Retinal pigment epithelial cell (primary cell): Measurements from ENCODE around the gene GPX2.

Experiments
- DNase-seq: peaks from one replicate; pipeline ENCODE4 v3.0.0-alpha.2; 2010; ENCODE audit warnings: low read depth
- H3K4me3 ChIP-seq: 2 replicates; pipeline ENCODE4 v1.5.1; 2011; ENCODE audit warnings: mild to moderate bottlenecking, low read length, control low read depth, moderate library complexity
- TF ChIP-seq, protein P1 (sequence below): conservative IDR thresholded peaks from 2 replicates; pipeline ENCODE4 v1.5.1; 2011; ENCODE audit warnings: low read depth, low read length, control low read depth, inconsistent platforms

Gene GPX2

DNA sequence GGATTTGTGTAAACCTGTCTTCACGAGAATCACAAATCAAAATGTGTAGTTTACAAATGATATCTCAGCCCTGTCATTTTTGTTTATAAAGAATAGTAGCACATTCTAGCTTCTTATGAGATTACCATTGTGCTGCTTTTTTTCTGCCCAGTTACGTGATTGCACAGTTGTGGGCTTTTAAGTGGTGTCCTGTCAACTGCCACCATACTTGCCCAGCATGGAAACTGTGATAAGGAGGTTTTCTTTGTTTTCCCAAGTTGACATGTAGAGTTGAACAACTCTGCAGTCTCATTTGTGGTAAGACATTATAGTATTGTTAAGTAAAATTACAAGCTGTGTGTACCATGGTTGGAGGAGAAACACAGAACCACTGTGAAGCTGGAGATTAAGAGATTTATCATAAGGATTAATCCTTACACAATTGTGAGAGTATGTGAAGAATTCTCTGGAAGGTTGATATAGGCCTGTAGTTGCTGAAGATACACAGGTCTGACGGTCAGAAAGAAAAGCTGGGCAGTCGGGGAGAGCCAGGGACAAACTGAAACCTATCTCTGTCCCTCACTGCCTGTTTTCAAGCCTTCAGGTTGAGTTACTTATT is 16.0 kb downstream of the GPX2 start:
- DNase-seq, result peak; percentile 61
- H3K4me3 ChIP-seq, result no peak overlapping the region
- TF ChIP-seq, protein P1, sequence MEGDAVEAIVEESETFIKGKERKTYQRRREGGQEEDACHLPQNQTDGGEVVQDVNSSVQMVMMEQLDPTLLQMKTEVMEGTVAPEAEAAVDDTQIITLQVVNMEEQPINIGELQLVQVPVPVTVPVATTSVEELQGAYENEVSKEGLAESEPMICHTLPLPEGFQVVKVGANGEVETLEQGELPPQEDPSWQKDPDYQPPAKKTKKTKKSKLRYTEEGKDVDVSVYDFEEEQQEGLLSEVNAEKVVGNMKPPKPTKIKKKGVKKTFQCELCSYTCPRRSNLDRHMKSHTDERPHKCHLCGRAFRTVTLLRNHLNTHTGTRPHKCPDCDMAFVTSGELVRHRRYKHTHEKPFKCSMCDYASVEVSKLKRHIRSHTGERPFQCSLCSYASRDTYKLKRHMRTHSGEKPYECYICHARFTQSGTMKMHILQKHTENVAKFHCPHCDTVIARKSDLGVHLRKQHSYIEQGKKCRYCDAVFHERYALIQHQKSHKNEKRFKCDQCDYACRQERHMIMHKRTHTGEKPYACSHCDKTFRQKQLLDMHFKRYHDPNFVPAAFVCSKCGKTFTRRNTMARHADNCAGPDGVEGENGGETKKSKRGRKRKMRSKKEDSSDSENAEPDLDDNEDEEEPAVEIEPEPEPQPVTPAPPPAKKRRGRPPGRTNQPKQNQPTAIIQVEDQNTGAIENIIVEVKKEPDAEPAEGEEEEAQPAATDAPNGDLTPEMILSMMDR, result no peak

DNA sequence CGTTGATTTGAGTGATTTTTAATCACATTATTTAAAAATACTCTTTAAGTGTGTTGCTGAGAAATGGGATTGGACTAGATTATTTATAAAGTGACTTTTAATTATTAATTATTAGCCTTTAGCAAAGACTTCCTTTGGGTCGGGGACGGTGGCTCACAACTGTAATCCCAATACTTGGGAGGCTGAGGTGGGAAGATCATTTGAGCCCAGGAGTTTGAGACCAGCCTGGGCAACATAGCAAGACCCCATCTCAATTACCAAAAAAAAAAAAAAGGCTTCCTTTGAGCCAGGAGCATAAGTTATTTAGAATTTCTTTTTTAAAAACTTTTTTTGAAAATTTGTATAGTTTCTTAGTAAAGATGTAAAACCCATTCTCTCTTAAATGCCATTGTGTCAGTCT is 19.5 kb downstream of the GPX2 start:
- H3K4me3 ChIP-seq, result no peak overlapping the region
- TF ChIP-seq, protein P1, result no peak
- no peak for DNase-seq

DNA sequence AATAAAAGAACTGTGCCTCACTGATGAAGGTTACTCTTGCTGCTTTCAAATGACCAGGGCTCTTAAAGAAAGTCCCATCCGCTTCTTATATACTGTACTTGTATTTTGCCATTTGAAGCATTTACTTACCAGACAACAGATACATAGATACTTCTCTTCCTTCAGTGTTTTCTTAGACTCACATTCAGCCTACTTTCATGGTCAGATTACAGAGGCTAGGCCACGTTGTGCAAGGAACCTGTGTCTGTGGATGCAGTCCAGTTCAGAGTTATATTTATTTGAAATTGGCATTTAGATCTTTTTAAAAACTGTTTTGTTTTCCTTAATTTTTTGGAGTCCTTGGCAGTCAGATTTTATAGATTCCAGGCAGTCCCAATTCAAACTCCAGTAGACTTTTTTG is 22.1 kb downstream of the GPX2 start:
- no peak overlapping the region for H3K4me3 ChIP-seq
- TF ChIP-seq, protein P1, result no peak
- DNase-seq, result no peak

DNA sequence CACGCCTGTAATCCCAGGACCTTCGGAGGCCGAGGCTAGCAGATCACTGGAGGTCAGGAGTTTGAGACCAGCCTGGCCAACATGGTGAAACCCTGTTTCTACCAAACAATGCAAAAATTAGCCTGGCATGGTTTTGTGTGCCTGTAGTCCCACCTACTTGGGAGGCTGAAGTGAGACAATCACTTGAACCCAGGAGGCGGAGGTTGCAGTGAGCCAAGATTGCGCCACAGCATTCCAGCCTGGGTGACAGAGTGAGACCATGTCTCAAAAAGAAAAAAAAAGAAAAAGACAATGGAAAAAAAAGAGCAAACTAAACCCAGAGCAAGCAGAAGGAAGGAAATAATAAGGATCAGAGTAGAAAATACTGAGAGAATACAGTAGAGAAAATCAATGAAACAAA is 22.9 kb downstream of the GPX2 start:
- no peak for DNase-seq
- H3K4me3 ChIP-seq, result no peak overlapping the region
- TF ChIP-seq, protein P1, result no peak

DNA sequence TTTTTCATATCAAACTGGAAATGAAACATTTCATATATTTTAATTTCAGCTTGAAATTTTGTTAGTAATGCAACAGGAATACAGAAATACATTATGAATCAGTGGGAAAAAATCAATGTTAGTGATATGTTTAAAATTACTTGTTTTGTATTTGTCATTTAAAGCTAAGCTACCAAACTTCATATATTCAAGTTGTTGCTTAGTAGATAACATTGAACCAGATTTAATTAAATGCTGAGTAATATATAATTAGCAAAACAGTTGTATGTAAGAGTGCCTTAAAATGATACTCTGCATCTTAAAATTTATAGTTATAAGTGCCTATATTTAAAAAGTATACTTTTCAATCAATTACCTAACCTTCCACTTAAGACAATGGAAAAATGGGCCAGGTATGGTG is 23.3 kb downstream of the GPX2 start:
- no peak for DNase-seq
- H3K4me3 ChIP-seq, result no peak overlapping the region
- TF ChIP-seq, protein P1, result no peak

DNA sequence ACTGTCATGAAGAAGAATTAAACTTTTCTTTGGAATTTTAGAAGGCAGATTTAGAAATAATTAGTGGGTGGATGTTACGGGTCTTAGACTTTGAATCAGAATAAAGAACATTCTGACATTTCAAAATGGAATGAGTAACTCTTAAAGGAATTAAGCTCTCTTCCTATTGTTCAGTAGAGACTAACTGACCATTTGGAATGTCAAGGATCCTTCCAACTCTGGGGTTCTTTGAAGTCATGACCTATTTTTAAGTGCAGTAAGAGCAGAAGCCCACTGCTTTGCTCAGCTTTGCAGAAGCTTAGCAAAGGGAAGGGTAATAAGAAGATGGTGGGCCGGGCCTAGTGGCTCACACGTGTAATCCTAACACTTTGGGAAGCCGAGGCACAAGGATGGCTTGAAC is 24.3 kb downstream of the GPX2 start:
- no peak overlapping the region for H3K4me3 ChIP-seq
- TF ChIP-seq, protein P1, result no peak
- no peak for DNase-seq

DNA sequence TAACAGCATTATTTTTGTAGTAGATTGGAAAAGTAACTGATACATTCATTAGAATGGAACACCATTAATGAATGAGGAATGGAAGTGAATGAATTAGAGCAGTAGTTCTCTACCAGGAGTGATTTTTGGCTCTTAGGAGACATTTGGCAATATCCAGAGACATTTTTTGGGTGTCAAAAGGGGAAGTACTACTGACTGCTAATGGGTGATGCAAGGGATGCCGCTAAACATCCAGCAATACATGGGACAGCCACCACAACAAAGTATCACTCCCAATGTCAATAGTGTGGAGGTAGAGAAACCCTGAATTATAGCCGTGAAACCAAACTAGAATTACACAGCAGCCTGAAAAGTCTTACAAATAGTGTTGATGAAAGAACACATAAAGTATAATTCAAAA is 26.7 kb downstream of the GPX2 start:
- no peak for DNase-seq
- H3K4me3 ChIP-seq, result no peak overlapping the region
- TF ChIP-seq, protein P1, result no peak
